ENCODE results near the gene PRR19. TPM values are rescaled to one million over a fixed set of nuclear protein-coding genes. Genes with fewer than 3 reads are reported as not detected.

The PRR19 gene
- total and polyA plus RNA-seq, 10 of the 15 experiments (the other 5 are each of a cell fraction or from before 2014, with no cell fraction given) = 0.09 to 1.7 (median 0.73) TPM; not detected in 1

DNA sequence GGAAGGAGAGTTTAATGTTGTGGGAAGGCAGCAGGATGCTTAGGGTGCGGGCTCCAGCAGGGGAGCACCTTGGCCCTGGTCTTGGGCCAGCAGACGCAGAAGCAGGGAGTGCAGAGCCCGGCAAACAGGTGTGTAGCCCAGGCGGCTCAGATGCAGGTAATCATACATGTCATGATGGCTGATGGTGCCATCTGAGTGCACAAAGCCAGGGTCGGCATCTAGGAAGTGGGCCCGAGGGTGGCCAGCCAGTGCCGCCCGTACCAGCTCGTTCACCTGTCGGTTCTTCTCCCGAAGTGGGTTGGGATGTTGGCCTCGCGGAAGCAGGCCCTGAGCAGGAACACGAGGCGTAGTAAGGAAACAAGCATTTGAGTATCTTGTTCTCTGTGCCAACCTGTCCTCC lies 4.9 kb upstream of the PRR19 start:
- H3K27me3 ChIP-seq (replicated peaks in 1 of 2; ENCODE audit: control insufficient read depth in 2 of 2, insufficient read depth in 2 of 2, low read length in 1 of 2) = no peaks in the 10 kb centered on the region
- SMC1A ChIA-PET (ENCODE audit: uncharacterized antibody, unreplicated experiment) = interaction anchor here (0.9 to 1.2 kb wide), 2 partner anchors 15 to 173 kb away, joined by 3 to 5 read pairs; no protein-coding TSS in a partner anchor
- no peak for FAIRE-seq
- no peak overlapping the region for H2AFZ ChIP-seq (ENCODE audit: control insufficient read depth, low read depth, low read length)
- TF ChIP-seq POLR2A (IDR thresholded peaks at IDR 0.05; ENCODE audit: low read depth, low read length) (peak; percentile 33; the same call in 1 of the 2 replicates), SREBF2 (IDR thresholded peaks at IDR 0.05; ENCODE audit: low read length) (no peak)
- no peaks in the 10 kb centered on the region for H3K79me2 ChIP-seq (ENCODE audit: control insufficient read depth, insufficient read depth, low read length)
- in situ Hi-C loops (cut with MboI) = no loop called here
- no peak overlapping the region for H3K4me2 ChIP-seq (ENCODE audit: control insufficient read depth, insufficient read depth)
- 94% methylated on average over 15 of the region's 15 CpGs for WGBS (ENCODE audit: insufficient coverage, insufficient replicate concordance, low lambda C conversion rate, missing lambda C conversion rate)
- no TSS peak for BruUV-seq (replicated peaks)
- DNase-seq (ENCODE audit: low read depth, low spot score) = no peak
- H4K20me1 ChIP-seq (ENCODE audit: control insufficient read depth, insufficient read depth) = no peaks in the 10 kb centered on the region
- no peaks in the 10 kb centered on the region for H3K9me3 ChIP-seq (replicated peaks; ENCODE audit: control insufficient read depth, insufficient read depth, low read length)
- intact Hi-C loops (cut with micrococcal nuclease; ENCODE audit: unreplicated experiment) = loop anchor here (5.0 kb wide), 1 partner anchor 165 kb away; the partner anchor contains the start of gene POU2F2
- POLR2A ChIA-PET = interaction anchor here (1.3 to 1.4 kb wide), 2 partner anchors 10 to 12 kb away, joined by 3 to 4 read pairs; no protein-coding TSS in a partner anchor
- H3K4me1 ChIP-seq (ENCODE audit: control insufficient read depth, insufficient read depth, low read length) = no peaks in the 10 kb centered on the region; the same call in none of the 2 replicates
- H3K4me3 ChIP-seq = no peak overlapping the region
- H3K27ac ChIP-seq (ENCODE audit: control insufficient read depth, insufficient read depth) = no peak overlapping the region
- no peak overlapping the region for H3K9ac ChIP-seq (ENCODE audit: control insufficient read depth, insufficient read depth, low read length)
- RAD21 ChIA-PET (ENCODE audit: unreplicated experiment) = interaction anchor here (0.9 to 1.1 kb wide), 3 partner anchors 50 to 164 kb away, joined by 3 read pairs; partner anchors contain the start of gene POU2F2
- ATAC-seq = no peak
- peaks cover 8 to 9% of the 10 kb centered on the region in 2 experiments; a peak in 3 of 4 replicates for H3K36me3 ChIP-seq (ENCODE audit: control insufficient read depth in 2 of 2, insufficient read depth in 2 of 2, low read length in 1 of 2)
- CTCF ChIA-PET = interaction anchor here (0.8 to 3.2 kb wide), 17 partner anchors 14 to 221 kb away, joined by 3 to 25 read pairs (median 4); partner anchors contain the start of genes POU2F2 and ZNF574

DNA sequence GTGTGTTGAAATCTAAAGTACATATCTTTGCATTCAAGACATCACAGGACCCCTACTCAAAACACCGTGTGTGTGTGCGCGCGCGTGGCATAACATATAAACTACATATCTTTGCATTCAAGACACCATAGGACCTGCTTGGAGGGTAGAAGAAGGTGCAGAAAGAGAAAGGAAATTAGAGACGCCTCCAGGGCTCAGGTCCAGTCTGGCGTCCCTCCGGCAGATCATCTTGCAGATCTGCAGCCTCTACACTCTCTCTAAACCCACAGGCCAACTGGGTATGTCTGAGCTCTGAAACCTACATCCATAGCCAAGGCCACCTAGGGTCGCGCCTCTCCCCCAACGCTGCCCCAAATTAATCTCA lies 1.2 kb downstream of the PRR19 start:
- Histone ChIP-seq H3K9ac (ENCODE audit: control insufficient read depth, insufficient read depth, low read length) (peak overlapping the region; percentile 75; the same call in 1 of the 2 replicates), H3K4me3 (no peak overlapping the region; the same call in 1 of the 2 replicates), H2AFZ (ENCODE audit: control insufficient read depth, low read depth, low read length) (peak overlapping the region; percentile 94), H3K4me1 (ENCODE audit: control insufficient read depth, insufficient read depth, low read length) (peaks cover 7% of the 10 kb centered on the region), H3K36me3 (ENCODE audit: control insufficient read depth in 2 of 2, insufficient read depth in 2 of 2, low read length in 1 of 2) (no peaks in the 10 kb centered on the region), H3K27me3 (replicated peaks in 1 of 2; ENCODE audit: control insufficient read depth in 2 of 2, insufficient read depth in 2 of 2, low read length in 1 of 2) (no peaks in the 10 kb centered on the region), H3K27ac (ENCODE audit: control insufficient read depth, insufficient read depth) (peak overlapping the region; percentile 50; the same call in 1 of the 2 replicates), H4K20me1 (ENCODE audit: control insufficient read depth, insufficient read depth) (no peaks in the 10 kb centered on the region), H3K9me3 (replicated peaks; ENCODE audit: control insufficient read depth, insufficient read depth, low read length) (no peaks in the 10 kb centered on the region), H3K79me2 (ENCODE audit: control insufficient read depth, insufficient read depth, low read length) (no peaks in the 10 kb centered on the region; the same call in 1 of the 2 replicates), H3K4me2 (ENCODE audit: control insufficient read depth, insufficient read depth) (peak overlapping the region; percentile 68)
- FAIRE-seq (no peak), ATAC-seq (no peak), DNase-seq (ENCODE audit: low read depth, low spot score) (no peak)
- WGBS (ENCODE audit: insufficient coverage, insufficient replicate concordance, low lambda C conversion rate, missing lambda C conversion rate) = 91% methylated on average over 11 of the region's 11 CpGs
- ChIA-PET POLR2A (interaction anchor here (1.0 kb wide), 1 partner anchor 83 kb away, joined by 5 read pairs; the partner anchor contains the start of gene ZNF526), CTCF (interaction anchor here (0.7 to 1.4 kb wide), 3 partner anchors 18 to 170 kb away, joined by 3 to 6 read pairs (median 3); partner anchors contain the start of gene POU2F2), SMC1A (ENCODE audit: uncharacterized antibody, unreplicated experiment) (interaction anchor here (1.0 kb wide), 1 partner anchor 24 kb away, joined by 3 read pairs; no protein-coding TSS in a partner anchor), RAD21 (ENCODE audit: unreplicated experiment) (interaction anchor here (1.0 to 1.2 kb wide), 2 partner anchors 170 to 174 kb away, joined by 3 read pairs; no protein-coding TSS in a partner anchor)
- intact Hi-C loops (cut with micrococcal nuclease; ENCODE audit: unreplicated experiment) = no loop called here
- BruUV-seq (replicated peaks) = no TSS peak
- in situ Hi-C loops (cut with MboI) = no loop called here
- TF ChIP-seq, protein P1, sequence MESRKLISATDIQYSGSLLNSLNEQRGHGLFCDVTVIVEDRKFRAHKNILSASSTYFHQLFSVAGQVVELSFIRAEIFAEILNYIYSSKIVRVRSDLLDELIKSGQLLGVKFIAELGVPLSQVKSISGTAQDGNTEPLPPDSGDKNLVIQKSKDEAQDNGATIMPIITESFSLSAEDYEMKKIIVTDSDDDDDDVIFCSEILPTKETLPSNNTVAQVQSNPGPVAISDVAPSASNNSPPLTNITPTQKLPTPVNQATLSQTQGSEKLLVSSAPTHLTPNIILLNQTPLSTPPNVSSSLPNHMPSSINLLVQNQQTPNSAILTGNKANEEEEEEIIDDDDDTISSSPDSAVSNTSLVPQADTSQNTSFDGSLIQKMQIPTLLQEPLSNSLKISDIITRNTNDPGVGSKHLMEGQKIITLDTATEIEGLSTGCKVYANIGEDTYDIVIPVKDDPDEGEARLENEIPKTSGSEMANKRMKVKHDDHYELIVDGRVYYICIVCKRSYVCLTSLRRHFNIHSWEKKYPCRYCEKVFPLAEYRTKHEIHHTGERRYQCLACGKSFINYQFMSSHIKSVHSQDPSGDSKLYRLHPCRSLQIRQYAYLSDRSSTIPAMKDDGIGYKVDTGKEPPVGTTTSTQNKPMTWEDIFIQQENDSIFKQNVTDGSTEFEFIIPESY (IDR thresholded peaks at IDR 0.05) = peak; percentile 36; the same call in 1 of the 2 replicates
- TF ChIP-seq FOXK2 (IDR thresholded peaks at IDR 0.05) = no peak
- TF ChIP-seq, protein P2, sequence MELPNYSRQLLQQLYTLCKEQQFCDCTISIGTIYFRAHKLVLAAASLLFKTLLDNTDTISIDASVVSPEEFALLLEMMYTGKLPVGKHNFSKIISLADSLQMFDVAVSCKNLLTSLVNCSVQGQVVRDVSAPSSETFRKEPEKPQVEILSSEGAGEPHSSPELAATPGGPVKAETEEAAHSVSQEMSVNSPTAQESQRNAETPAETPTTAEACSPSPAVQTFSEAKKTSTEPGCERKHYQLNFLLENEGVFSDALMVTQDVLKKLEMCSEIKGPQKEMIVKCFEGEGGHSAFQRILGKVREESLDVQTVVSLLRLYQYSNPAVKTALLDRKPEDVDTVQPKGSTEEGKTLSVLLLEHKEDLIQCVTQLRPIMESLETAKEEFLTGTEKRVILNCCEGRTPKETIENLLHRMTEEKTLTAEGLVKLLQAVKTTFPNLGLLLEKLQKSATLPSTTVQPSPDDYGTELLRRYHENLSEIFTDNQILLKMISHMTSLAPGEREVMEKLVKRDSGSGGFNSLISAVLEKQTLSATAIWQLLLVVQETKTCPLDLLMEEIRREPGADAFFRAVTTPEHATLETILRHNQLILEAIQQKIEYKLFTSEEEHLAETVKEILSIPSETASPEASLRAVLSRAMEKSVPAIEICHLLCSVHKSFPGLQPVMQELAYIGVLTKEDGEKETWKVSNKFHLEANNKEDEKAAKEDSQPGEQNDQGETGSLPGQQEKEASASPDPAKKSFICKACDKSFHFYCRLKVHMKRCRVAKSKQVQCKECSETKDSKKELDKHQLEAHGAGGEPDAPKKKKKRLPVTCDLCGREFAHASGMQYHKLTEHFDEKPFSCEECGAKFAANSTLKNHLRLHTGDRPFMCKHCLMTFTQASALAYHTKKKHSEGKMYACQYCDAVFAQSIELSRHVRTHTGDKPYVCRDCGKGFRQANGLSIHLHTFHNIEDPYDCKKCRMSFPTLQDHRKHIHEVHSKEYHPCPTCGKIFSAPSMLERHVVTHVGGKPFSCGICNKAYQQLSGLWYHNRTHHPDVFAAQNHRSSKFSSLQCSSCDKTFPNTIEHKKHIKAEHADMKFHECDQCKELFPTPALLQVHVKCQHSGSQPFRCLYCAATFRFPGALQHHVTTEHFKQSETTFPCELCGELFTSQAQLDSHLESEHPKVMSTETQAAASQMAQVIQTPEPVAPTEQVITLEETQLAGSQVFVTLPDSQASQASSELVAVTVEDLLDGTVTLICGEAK (IDR thresholded peaks at IDR 0.05; ENCODE audit: borderline replicate concordance) = 0 out of 2 replicates have a peak, but pooled peaks have one; percentile 0
- no peak for TF ChIP-seq POLR2AphosphoS5 (IDR thresholded peaks at IDR 0.05; ENCODE audit: low read length)
- 0 out of 2 replicates have a peak, but pooled peaks have one; percentile 41 for TF ChIP-seq STAT1 (conservative IDR thresholded peaks at IDR 0.05)
- TF ChIP-seq NFXL1 (IDR thresholded peaks at IDR 0.05; ENCODE audit: borderline replicate concordance) = no peak

All from GM12878 (cell line).